GM10266 (cell line): ENCODE results near the gene MYADM.
"Not testable (repeated sequence)": the region's sequence is repeated elsewhere in the genome, so short reads cannot be mapped to it uniquely, and the experiment has no call there.

Experiments
- DNase-seq: peaks from one replicate; pipeline ENCODE4 v3.0.0; 2012; ENCODE audit errors: extremely low spot score
- CTCF ChIP-seq: IDR thresholded peaks from 2 replicates; pipeline ENCODE4 v1.5.1; 2012; ENCODE audit warnings: mild to moderate bottlenecking, low read depth; ENCODE audit not compliant: control insufficient read depth, insufficient read depth; ENCODE audit errors: missing control alignments

MYADM gene

GRCh38 chr19:53865523-53865917, 2.2 kb upstream of the MYADM start:
- no peak for TF ChIP-seq CTCF
- no peak for DNase-seq

- no peak for TF ChIP-seq CTCF
- DNase-seq: peak; percentile 69
Measured at GRCh38 chr19:53865918-53866864, 1.5 kb upstream of the MYADM start.

GRCh38 chr19:53866865-53867224, 838 bp upstream of the MYADM start:
- TF ChIP-seq CTCF: no peak
- no peak for DNase-seq

GRCh38 chr19:53868091-53868891, 608 bp downstream of the MYADM start:
- peak; percentile 60 for DNase-seq
- TF ChIP-seq CTCF: no peak

GRCh38 chr19:53868892-53869804, 1.5 kb downstream of the MYADM start:
- peak; percentile 89 for DNase-seq
- TF ChIP-seq CTCF: no peak

- DNase-seq: not testable (repeated sequence)
Measured at GRCh38 chr19:53869805-53870484, 2.3 kb downstream of the MYADM start.

- no peak for DNase-seq
- no peak for TF ChIP-seq CTCF
Measured at GRCh38 chr19:53870485-53870844, 2.8 kb downstream of the MYADM start.
